ENCODE results near the gene IFITM2. TPM values are rescaled to one million over a fixed set of nuclear protein-coding genes. Genes with fewer than 3 reads are reported as not detected.
"Not testable (repeated sequence)": the region's sequence is repeated elsewhere in the genome, so short reads cannot be mapped to it uniquely, and the experiment has no call there.

IFITM2 gene
- total RNA-seq, 1 experiment from 2014 or later: 89.8 TPM

- DNase-seq (ENCODE audit: low read depth): not testable (repeated sequence)
Measured at GRCh38 chr11:308740-309665, 1.4 kb downstream of the IFITM2 start.

GRCh38 chr11:309979-310572 is 2.5 kb downstream of the IFITM2 start:
- not testable (repeated sequence) for DNase-seq (ENCODE audit: low read depth)

- not testable (repeated sequence) for DNase-seq (ENCODE audit: low read depth)
Measured at GRCh38 chr11:311013-311748, 3.6 kb downstream of the IFITM2 start.

- no peak for DNase-seq (ENCODE audit: low read depth)
Measured at GRCh38 chr11:312092-312816, 4.6 kb downstream of the IFITM2 start.

- no peak for DNase-seq (ENCODE audit: low read depth)
Measured at GRCh38 chr11:313304-313786, 5.7 kb downstream of the IFITM2 start.

GRCh38 chr11:313787-314553 is 6.4 kb downstream of the IFITM2 start, which contains the start of gene IFITM1:
IFITM1 (plus strand) TSS chr11:314040; CDS start chr11:314171, 131 bp downstream.
- DNase-seq (ENCODE audit: low read depth): peak; percentile 93

- not testable (repeated sequence) for DNase-seq (ENCODE audit: low read depth)
Measured at GRCh38 chr11:314554-314875, 6.9 kb downstream of the IFITM2 start.

GRCh38 chr11:315051-315481 is 7.5 kb downstream of the IFITM2 start:
- no peak for DNase-seq (ENCODE audit: low read depth)

- no peak for DNase-seq (ENCODE audit: low read depth)
Measured at GRCh38 chr11:315516-315994, 7.9 kb downstream of the IFITM2 start.

GRCh38 chr11:316031-316701 is 8.6 kb downstream of the IFITM2 start:
- DNase-seq (ENCODE audit: low read depth): no peak

- peak; percentile 38 for DNase-seq (ENCODE audit: low read depth)
Measured at GRCh38 chr11:316891-317301, 9.3 kb downstream of the IFITM2 start.

- DNase-seq (ENCODE audit: low read depth): peak; percentile 63
Measured at GRCh38 chr11:317668-318404, 10.2 kb downstream of the IFITM2 start.

GRCh38 chr11:318405-319120 is 10.9 kb downstream of the IFITM2 start:
- DNase-seq (ENCODE audit: low read depth): not testable (repeated sequence)

GRCh38 chr11:319121-319887 is 11.7 kb downstream of the IFITM2 start:
- DNase-seq (ENCODE audit: low read depth): peak; percentile 36

GRCh38 chr11:319888-320273 is 12.3 kb downstream of the IFITM2 start:
- DNase-seq (ENCODE audit: low read depth): not testable (repeated sequence)

- no peak for DNase-seq (ENCODE audit: low read depth)
Measured at GRCh38 chr11:324156-324555, 16.5 kb downstream of the IFITM2 start.

- not testable (repeated sequence) for DNase-seq (ENCODE audit: low read depth)
Measured at GRCh38 chr11:324593-325517, 17.2 kb downstream of the IFITM2 start.
